Gastrocnemius medialis (tissue), 4 donors: ENCODE measurements around the gene EIF5.

Experiments used
- CTCF ChIP-seq, 5 experiments: fragments of 450-650 bp in 3 of 5; fragments of 200-600 bp in 2 of 5; sonication (generic) in 2 of 5; IDR thresholded peaks in 4 of 5; conservative IDR thresholded peaks in 1 of 5; 1 replicate in 4 of 5; 2 replicates in 1 of 5; pipeline ENCODE4 v1.5.1; 2016 to 2019; ENCODE audit warnings: antibody characterized with exemption in 5 of 5, mild to moderate bottlenecking in 3 of 5, moderate library complexity in 3 of 5
- POLR2A ChIP-seq, 2 donors: fragments of 450-650 bp; IDR thresholded peaks; one replicate each; pipeline ENCODE4 v1.6.1; 2017; ENCODE audit warnings: antibody characterized with exemption in 2 of 2, mild to moderate bottlenecking in 2 of 2, moderate library complexity in 2 of 2

- TF ChIP-seq CTCF (IDR thresholded peaks at IDR 0.05 in 4 of 5, conservative IDR thresholded peaks at IDR 0.05 in 1 of 5) = no peak
- no peak for TF ChIP-seq POLR2A (IDR thresholded peaks at IDR 0.05)
Observed at GRCh38 chr14:103286460-103286859, 47.6 kb upstream of the EIF5 start.
